Left ventricle myocardium inferior (tissue), 1 donor: ENCODE measurements around the gene SNX25. TPM values are rescaled to one million over a fixed set of nuclear protein-coding genes. Genes with fewer than 3 reads are reported as not detected.
A peak's percentile ranks its signal among the peaks of the same experiment; 100 is the strongest.
"Not testable (repeated sequence)": the region's sequence is repeated elsewhere in the genome, so short reads cannot be mapped to it uniquely, and the experiment has no call there.

Experiments used
- DNase-seq: peaks from one replicate; pipeline ENCODE4 v3.0.0-alpha.2; 2020
- H3K27ac ChIP-seq: fragments of 200-600 bp; replicated peaks from 2 replicates; pipeline ENCODE4 v1.8.0; 2021
- H3K27me3 ChIP-seq: fragments of 200-600 bp; 2 replicates; pipeline ENCODE4 v1.8.0; 2021; ENCODE audit warnings: low read depth
- H3K36me3 ChIP-seq: fragments of 200-600 bp; 2 replicates; pipeline ENCODE4 v1.8.0; 2021
- H3K4me1 ChIP-seq: fragments of 200-600 bp; 2 replicates; pipeline ENCODE4 v1.8.0; 2021
- H3K4me3 ChIP-seq: fragments of 200-600 bp; 2 replicates; pipeline ENCODE4 v1.8.0; 2021; ENCODE audit warnings: mild to moderate bottlenecking, moderate library complexity
- H3K9me3 ChIP-seq: fragments of 200-600 bp; replicated peaks from 2 replicates; pipeline ENCODE4 v1.8.0; 2021
- CTCF ChIP-seq: fragments of 200-600 bp; IDR thresholded peaks from 2 replicates; pipeline ENCODE4 v1.8.0; 2021; ENCODE audit warnings: antibody characterized with exemption, mild to moderate bottlenecking, borderline replicate concordance
- intact Hi-C: fragments of 100-400 bp; cut with micrococcal nuclease; formaldehyde crosslinking; loops from one replicate; pipeline ENCODE4 v1.11.0; 2022
- total RNA-seq: library from RNA; stranded (reverse); fragmentation: NEBNext Ultra II Directional; extraction: Animal tissue kit (Norgen Biotek cat#: 25700); gene quantifications from one replicate; pipeline ENCODE4 v1.2.1, GENCODE V29; 2021
- donor health status: DM: no; HTN: yes; CAD: no; lungs with severe emphysema.

Gene SNX25
- total RNA-seq, 1 donor from 2014 or later = 10.8 TPM

GRCh38 chr4:185254434-185254833 is 45.0 kb downstream of the SNX25 start:
- Histone ChIP-seq H3K27me3 (no peaks in the 10 kb centered on the region), H3K9me3 (no peaks in the 10 kb centered on the region), H3K4me3 (no peak overlapping the region), H3K36me3 (no peaks in the 10 kb centered on the region), H3K4me1 (peaks cover 30% of the 10 kb centered on the region), H3K27ac (no peak overlapping the region)
- TF ChIP-seq CTCF = no peak
- intact Hi-C loops = no loop called here
- no peak for DNase-seq

- no peak for DNase-seq
- TF ChIP-seq CTCF = no peak
- Histone ChIP-seq H3K4me1 (peaks cover 29% of the 10 kb centered on the region), H3K9me3 (no peaks in the 10 kb centered on the region), H3K4me3 (no peak overlapping the region), H3K27ac (no peak overlapping the region), H3K36me3 (no peaks in the 10 kb centered on the region), H3K27me3 (no peaks in the 10 kb centered on the region)
- intact Hi-C loops = no loop called here
These were observed 46.5 kb downstream of the SNX25 start for GRCh38 chr4:185255868-185256267.

DNA sequence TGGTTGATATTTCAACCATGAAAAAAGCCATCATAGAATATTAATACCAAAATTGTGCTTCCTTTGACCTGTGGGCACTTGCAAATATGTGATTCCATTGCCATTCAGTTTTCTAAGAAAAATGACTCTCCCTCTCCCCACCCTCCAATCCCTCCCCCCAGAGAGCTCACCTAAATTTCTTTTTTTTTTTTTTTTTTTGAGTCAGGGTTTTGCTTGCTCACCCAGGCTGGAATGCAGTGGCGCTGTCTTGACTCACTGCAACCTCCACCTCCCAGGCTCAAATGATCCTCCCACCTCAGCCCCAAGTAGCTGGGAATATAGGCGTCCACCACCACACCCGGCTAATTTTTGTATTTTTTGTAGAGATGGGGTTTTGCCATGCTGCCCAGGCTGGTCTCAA is 47.0 kb downstream of the SNX25 start:
- H3K27me3 ChIP-seq = no peaks in the 10 kb centered on the region
- no peaks in the 10 kb centered on the region for H3K36me3 ChIP-seq
- intact Hi-C loops = no loop called here
- H3K27ac ChIP-seq = no peak overlapping the region
- no peak for DNase-seq
- peaks cover 24% of the 10 kb centered on the region for H3K4me1 ChIP-seq
- no peak for TF ChIP-seq CTCF
- no peak overlapping the region for H3K4me3 ChIP-seq
- H3K9me3 ChIP-seq = no peaks in the 10 kb centered on the region

- no peak for DNase-seq
- peaks cover 4% of the 10 kb centered on the region for H3K36me3 ChIP-seq
- intact Hi-C loops = no loop called here
- no peak overlapping the region for H3K4me3 ChIP-seq
- no peaks in the 10 kb centered on the region for H3K27me3 ChIP-seq
- H3K27ac ChIP-seq = no peak overlapping the region
- H3K9me3 ChIP-seq = no peaks in the 10 kb centered on the region
- TF ChIP-seq CTCF = no peak
- H3K4me1 ChIP-seq = peaks cover 18% of the 10 kb centered on the region
These were observed 47.7 kb downstream of the SNX25 start for GRCh38 chr4:185257086-185257485.

- H3K4me1 ChIP-seq = peaks cover 13% of the 10 kb centered on the region
- intact Hi-C loops = no loop called here
- no peaks in the 10 kb centered on the region for H3K9me3 ChIP-seq
- H3K27me3 ChIP-seq = no peaks in the 10 kb centered on the region
- peaks cover 4% of the 10 kb centered on the region for H3K36me3 ChIP-seq
- no peak for DNase-seq
- no peak for TF ChIP-seq CTCF
- no peak overlapping the region for H3K4me3 ChIP-seq
- H3K27ac ChIP-seq = no peak overlapping the region
These were observed 48.3 kb downstream of the SNX25 start for GRCh38 chr4:185257694-185258093.

- intact Hi-C loops, H3K9me3 ChIP-seq, H3K36me3 ChIP-seq, H3K27me3 ChIP-seq, H3K4me3 ChIP-seq, DNase-seq: not testable (repeated sequence)
- H3K27ac ChIP-seq = peak overlapping the region; percentile 37
- peaks cover 13% of the 10 kb centered on the region for H3K4me1 ChIP-seq
These were observed 49.3 kb downstream of the SNX25 start for GRCh38 chr4:185258741-185259140.
